Measurements from ENCODE around the gene ENO4. TPM values are rescaled to one million over a fixed set of nuclear protein-coding genes. Genes with fewer than 3 reads are reported as not detected.

ENO4 gene
- total and polyA plus RNA-seq, 10 of the 15 experiments (the other 5 are each of a cell fraction or from before 2014, with no cell fraction given), result 0.12 to 0.37 (median 0.18) TPM; not detected in 7

GRCh38 chr10:116800286-116800929 lies 48.9 kb upstream of the ENO4 start (continued):
- TF ChIP-seq DPF2 (IDR thresholded peaks at IDR 0.05), result no peak
- TF ChIP-seq, protein P1, sequence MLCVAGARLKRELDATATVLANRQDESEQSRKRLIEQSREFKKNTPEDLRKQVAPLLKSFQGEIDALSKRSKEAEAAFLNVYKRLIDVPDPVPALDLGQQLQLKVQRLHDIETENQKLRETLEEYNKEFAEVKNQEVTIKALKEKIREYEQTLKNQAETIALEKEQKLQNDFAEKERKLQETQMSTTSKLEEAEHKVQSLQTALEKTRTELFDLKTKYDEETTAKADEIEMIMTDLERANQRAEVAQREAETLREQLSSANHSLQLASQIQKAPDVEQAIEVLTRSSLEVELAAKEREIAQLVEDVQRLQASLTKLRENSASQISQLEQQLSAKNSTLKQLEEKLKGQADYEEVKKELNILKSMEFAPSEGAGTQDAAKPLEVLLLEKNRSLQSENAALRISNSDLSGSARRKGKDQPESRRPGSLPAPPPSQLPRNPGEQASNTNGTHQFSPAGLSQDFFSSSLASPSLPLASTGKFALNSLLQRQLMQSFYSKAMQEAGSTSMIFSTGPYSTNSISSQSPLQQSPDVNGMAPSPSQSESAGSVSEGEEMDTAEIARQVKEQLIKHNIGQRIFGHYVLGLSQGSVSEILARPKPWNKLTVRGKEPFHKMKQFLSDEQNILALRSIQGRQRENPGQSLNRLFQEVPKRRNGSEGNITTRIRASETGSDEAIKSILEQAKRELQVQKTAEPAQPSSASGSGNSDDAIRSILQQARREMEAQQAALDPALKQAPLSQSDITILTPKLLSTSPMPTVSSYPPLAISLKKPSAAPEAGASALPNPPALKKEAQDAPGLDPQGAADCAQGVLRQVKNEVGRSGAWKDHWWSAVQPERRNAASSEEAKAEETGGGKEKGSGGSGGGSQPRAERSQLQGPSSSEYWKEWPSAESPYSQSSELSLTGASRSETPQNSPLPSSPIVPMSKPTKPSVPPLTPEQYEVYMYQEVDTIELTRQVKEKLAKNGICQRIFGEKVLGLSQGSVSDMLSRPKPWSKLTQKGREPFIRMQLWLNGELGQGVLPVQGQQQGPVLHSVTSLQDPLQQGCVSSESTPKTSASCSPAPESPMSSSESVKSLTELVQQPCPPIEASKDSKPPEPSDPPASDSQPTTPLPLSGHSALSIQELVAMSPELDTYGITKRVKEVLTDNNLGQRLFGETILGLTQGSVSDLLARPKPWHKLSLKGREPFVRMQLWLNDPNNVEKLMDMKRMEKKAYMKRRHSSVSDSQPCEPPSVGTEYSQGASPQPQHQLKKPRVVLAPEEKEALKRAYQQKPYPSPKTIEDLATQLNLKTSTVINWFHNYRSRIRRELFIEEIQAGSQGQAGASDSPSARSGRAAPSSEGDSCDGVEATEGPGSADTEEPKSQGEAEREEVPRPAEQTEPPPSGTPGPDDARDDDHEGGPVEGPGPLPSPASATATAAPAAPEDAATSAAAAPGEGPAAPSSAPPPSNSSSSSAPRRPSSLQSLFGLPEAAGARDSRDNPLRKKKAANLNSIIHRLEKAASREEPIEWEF (IDR thresholded peaks at IDR 0.05; ENCODE audit: insufficient replicate concordance, low read depth, low read length), result no peak
- no peak for TF ChIP-seq HDAC2 (IDR thresholded peaks at IDR 0.05)
- TF ChIP-seq, protein P2, sequence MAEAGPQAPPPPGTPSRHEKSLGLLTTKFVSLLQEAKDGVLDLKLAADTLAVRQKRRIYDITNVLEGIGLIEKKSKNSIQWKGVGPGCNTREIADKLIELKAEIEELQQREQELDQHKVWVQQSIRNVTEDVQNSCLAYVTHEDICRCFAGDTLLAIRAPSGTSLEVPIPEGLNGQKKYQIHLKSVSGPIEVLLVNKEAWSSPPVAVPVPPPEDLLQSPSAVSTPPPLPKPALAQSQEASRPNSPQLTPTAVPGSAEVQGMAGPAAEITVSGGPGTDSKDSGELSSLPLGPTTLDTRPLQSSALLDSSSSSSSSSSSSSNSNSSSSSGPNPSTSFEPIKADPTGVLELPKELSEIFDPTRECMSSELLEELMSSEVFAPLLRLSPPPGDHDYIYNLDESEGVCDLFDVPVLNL (IDR thresholded peaks at IDR 0.05; ENCODE audit: low read depth, low read length), result no peak

DNA sequence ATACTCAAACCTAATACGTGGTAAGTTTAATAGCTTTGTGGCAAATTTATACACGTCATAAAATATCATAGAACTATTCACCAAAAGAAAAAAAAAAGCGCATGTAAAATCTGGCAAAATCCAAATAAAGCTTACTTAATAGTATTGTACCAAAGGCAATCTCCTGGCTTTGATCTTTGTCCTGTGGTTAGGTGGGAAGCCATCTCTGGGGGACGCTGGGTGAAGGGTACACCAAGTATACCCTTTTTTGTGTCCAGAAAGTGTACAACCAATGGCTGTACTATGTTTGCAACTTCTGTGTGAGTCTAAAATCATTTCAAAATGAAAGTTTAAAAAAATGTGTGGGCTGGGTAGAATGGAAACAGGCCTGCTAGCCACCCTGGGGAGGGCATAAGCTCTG lies 47.6 kb upstream of the ENO4 start:
- H3K27me3 ChIP-seq (replicated peaks in 1 of 2; ENCODE audit: control insufficient read depth in 2 of 2, insufficient read depth in 2 of 2, low read length in 1 of 2), result no peaks in the 10 kb centered on the region; a peak in 2 of 4 replicates
- POLR2A ChIA-PET, result interaction anchor here (0.6 kb wide), 1 partner anchor 364 kb away, joined by 4 read pairs; no protein-coding TSS in a partner anchor
- SMC1A ChIA-PET (ENCODE audit: uncharacterized antibody, unreplicated experiment), result interaction anchor here (0.8 to 2.9 kb wide), 5 partner anchors 11 to 373 kb away, joined by 4 to 13 read pairs (median 4); no protein-coding TSS in a partner anchor
- H3K79me2 ChIP-seq (ENCODE audit: control insufficient read depth, insufficient read depth, low read length), result no peaks in the 10 kb centered on the region
- H3K36me3 ChIP-seq (ENCODE audit: control insufficient read depth in 2 of 2, insufficient read depth in 2 of 2, low read length in 1 of 2), result no peaks in the 10 kb centered on the region
- RAD21 ChIA-PET (ENCODE audit: unreplicated experiment), result interaction anchor here (1.2 to 1.7 kb wide), 2 partner anchors 366 to 373 kb away, joined by 4 to 8 read pairs; no protein-coding TSS in a partner anchor
- H3K9me3 ChIP-seq (replicated peaks; ENCODE audit: control insufficient read depth, insufficient read depth, low read length), result no peaks in the 10 kb centered on the region
- in situ Hi-C loops (cut with MboI), result no loop called here
- BruUV-seq (replicated peaks), result no TSS peak
- no peak overlapping the region for H2AFZ ChIP-seq (ENCODE audit: control insufficient read depth, low read depth, low read length)
- DNase-seq (ENCODE audit: low read depth, low spot score) (no peak), FAIRE-seq (no peak), ATAC-seq (no peak)
- H3K4me1 ChIP-seq (ENCODE audit: control insufficient read depth, insufficient read depth, low read length), result no peaks in the 10 kb centered on the region
- H3K9ac ChIP-seq (ENCODE audit: control insufficient read depth, insufficient read depth, low read length), result no peak overlapping the region
- H4K20me1 ChIP-seq (ENCODE audit: control insufficient read depth, insufficient read depth), result no peaks in the 10 kb centered on the region
- no peak overlapping the region for H3K4me3 ChIP-seq
- 30% methylated on average over 4 of the region's 4 CpGs for WGBS (ENCODE audit: insufficient coverage, insufficient replicate concordance, low lambda C conversion rate, missing lambda C conversion rate)
- no peak overlapping the region for H3K27ac ChIP-seq (ENCODE audit: control insufficient read depth, insufficient read depth)
- no peak overlapping the region for H3K4me2 ChIP-seq (ENCODE audit: control insufficient read depth, insufficient read depth)
- TF ChIP-seq NRF1 (conservative IDR thresholded peaks at IDR 0.05; ENCODE audit: low read depth, low read length) (no peak), MYB (IDR thresholded peaks at IDR 0.05; ENCODE audit: borderline replicate concordance, low read depth, low read length) (no peak), BCL11A (IDR thresholded peaks at IDR 0.05; ENCODE audit: low read depth, low read length) (no peak), FOXM1 (IDR thresholded peaks at IDR 0.05; ENCODE audit: low read depth, low read length) (no peak), RB1 (IDR thresholded peaks at IDR 0.05; ENCODE audit: borderline replicate concordance) (no peak), IRF5 (IDR thresholded peaks at IDR 0.05; ENCODE audit: borderline replicate concordance) (no peak), FOS (IDR thresholded peaks at IDR 0.05; ENCODE audit: borderline replicate concordance, extremely low read depth, insufficient read length) (no peak), BRCA1 (IDR thresholded peaks at IDR 0.05; ENCODE audit: low read depth, low read length) (no peak), PAX5 (IDR thresholded peaks at IDR 0.05; ENCODE audit: borderline replicate concordance, low read depth, low read length) (no peak)
- intact Hi-C loops (cut with micrococcal nuclease; ENCODE audit: unreplicated experiment), result no loop called here
- CTCF ChIA-PET, result interaction anchor here (0.7 to 10.2 kb wide), 7 partner anchors 11 to 410 kb away, joined by 3 to 286 read pairs (median 3); no protein-coding TSS in a partner anchor
